Measurements from ENCODE around the gene JSRP1.

GRCh38 chr19:2246801-2247361 lies 9.3 kb downstream of the JSRP1 start:
- TF ChIP-seq CTCF (IDR thresholded peaks at IDR 0.05) (no peak), GABPA (IDR thresholded peaks at IDR 0.05; ENCODE audit: low read depth) (peak; percentile 47; the same call in 1 of the 2 replicates), EP300 (IDR thresholded peaks at IDR 0.05; ENCODE audit: borderline replicate concordance in 1 of 2, low read depth in 1 of 2, low read length in 1 of 2) (no peak), RCOR1 (IDR thresholded peaks at IDR 0.05; ENCODE audit: low read length) (no peak), RFX5 (IDR thresholded peaks at IDR 0.05; ENCODE audit: low read length) (no peak)
